GM12874 (cell line): ENCODE results near the gene TPSB2.

Source experiments
- TF ChIP-seq, protein P1 (sequence below): IDR thresholded peaks from 2 replicates; pipeline ENCODE4 v1.5.1; 2011; ENCODE audit warnings: low read depth, mild to moderate bottlenecking, control low read depth, low read length, moderate library complexity; ENCODE audit not compliant: insufficient read depth

TPSB2 gene

DNA sequence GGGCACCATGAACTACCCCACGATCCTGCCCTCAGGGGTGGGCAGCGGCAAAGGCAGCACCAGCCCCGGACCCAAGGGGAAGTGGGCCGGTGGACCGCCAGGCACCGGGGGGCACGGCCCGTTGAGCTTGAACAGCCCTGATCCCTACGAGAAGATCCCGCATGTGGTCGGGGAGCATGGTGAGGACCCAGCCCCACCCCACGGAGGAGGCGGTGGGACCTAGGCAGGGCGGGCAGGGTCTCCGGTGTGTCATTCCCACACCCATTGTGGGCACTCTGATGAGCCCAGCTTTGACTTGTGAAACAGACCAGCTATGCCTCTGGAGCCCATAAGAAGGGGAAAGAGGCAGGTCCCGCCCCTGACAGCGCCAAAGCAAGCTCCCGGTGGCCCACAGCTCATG, 27.7 kb downstream of the TPSB2 start:
- TF ChIP-seq, protein P1, sequence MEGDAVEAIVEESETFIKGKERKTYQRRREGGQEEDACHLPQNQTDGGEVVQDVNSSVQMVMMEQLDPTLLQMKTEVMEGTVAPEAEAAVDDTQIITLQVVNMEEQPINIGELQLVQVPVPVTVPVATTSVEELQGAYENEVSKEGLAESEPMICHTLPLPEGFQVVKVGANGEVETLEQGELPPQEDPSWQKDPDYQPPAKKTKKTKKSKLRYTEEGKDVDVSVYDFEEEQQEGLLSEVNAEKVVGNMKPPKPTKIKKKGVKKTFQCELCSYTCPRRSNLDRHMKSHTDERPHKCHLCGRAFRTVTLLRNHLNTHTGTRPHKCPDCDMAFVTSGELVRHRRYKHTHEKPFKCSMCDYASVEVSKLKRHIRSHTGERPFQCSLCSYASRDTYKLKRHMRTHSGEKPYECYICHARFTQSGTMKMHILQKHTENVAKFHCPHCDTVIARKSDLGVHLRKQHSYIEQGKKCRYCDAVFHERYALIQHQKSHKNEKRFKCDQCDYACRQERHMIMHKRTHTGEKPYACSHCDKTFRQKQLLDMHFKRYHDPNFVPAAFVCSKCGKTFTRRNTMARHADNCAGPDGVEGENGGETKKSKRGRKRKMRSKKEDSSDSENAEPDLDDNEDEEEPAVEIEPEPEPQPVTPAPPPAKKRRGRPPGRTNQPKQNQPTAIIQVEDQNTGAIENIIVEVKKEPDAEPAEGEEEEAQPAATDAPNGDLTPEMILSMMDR = no peak

DNA sequence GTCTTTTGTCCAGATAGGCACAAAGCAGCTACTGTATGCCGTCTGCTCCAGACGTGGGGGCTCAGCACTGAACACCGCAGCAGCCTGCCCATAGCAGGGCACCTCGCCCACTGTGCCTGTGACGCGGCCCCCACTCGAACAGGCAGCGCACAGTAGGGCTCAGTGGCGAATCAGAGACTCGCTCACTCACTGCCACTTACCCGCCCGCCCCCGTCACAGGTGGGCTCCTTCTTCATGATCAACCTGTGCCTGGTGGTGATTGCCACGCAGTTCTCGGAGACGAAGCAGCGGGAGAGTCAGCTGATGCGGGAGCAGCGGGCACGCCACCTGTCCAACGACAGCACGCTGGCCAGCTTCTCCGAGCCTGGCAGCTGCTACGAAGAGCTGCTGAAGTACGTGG, 28.5 kb downstream of the TPSB2 start:
- TF ChIP-seq, protein P1 = no peak

DNA sequence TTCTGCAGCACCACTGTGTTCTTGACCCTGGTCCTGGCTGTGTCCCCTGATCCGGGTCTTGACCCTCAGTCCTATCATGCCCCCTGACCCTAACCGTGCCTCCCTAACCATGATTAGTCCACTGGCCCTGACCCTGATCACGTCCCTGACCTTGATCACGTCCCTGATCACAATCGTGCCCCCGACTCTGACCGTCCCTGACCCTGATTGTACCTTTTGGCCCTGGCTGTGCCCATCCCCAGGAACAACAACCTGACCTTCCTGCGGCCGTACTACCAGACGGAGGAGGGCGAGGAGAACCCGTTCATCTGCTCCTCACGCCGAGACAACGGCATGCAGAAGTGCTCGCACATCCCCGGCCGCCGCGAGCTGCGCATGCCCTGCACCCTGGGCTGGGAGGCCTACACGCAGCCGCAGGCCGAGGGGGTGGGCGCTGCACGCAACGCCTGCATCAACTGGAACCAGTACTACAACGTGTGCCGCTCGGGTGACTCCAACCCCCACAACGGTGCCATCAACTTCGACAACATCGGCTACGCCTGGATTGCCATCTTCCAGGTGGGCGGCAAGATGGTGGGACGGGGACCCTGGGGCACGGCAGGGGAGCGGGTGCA, 29.9 kb downstream of the TPSB2 start:
- TF ChIP-seq, protein P1 = no peak

DNA sequence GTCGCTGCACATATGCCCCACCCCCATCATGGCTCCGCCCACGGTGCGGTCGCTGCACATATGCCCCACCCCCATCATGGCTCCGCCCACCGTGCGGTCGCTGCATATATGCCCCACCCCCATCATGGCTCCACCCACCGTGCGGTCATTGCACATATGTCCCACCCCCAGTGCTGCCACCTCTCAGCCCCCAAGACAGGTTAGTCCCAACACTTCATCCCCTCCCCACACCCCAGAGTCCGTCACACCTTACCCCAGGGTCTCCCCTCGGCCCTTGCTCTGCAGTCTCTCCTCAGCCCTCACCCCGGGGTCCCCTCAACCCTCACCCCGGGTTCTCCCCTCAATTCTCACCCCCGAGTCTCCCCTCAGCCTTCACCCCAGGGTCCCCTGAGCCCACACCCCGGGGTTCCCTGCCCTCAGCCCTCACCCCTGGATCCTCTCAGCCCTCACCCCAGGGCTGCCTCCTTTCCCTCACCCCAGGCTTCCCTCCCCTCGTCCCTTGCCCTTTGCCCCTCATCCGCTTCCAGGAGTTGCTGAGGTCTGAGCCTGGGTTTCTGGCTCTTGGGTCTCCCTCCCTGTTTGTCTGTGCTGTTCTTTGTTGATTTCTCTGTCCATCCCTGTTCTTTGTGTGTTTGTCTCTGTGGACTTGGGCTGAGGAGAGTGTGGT, 30.5 kb downstream of the TPSB2 start:
- TF ChIP-seq, protein P1 = no peak

DNA sequence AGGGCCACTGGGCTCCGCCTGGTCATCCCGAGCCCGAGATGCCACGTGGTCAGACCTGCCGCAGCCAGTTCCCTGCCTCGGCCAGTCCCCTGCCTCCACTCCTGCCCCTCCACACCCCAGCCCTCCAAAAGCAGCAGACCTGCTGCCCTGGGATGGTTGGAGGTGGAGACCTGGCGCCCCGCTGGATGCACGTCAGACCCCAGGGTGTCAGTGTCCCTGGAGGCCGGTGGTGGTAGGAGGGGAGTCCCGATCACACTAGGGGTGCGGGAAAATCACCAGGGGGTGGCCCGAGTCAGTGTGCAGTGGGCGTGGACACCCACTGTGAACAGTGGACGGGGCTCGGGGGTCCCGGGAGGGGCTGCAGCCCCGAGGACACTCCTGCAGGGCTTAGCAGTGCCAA, 31.8 kb downstream of the TPSB2 start:
- TF ChIP-seq, protein P1 = no peak

DNA sequence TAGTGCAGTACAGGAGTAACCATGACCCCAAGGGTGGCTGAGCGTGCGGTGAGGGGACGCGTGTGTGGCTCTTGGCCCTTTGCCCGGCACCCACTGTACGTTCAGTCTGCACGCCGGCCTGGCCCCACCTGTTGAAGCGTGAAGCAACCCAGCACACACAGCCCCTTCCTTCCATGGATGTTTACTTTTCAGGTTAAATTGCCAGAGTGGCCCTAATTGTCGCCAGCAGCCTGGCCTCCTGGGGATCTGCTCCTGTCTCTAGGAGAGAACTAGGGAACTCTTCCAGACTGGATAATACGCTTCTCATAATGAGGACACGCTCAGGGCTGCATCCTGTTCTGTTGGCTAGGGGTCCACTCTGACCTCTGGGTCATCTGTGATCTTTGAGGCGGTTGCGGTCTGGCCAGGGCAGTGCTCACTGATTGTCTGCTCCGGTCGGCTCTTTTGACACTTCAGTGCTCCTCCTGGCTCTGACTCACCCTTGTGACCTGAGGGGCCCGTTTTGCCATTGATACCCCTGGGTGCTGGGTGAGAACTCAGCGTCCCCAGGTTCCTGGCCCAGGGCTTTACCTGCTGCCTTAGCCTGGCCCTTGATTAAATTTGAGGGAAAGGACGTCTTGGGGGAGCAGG, 32.6 kb downstream of the TPSB2 start:
- TF ChIP-seq, protein P1 = no peak

DNA sequence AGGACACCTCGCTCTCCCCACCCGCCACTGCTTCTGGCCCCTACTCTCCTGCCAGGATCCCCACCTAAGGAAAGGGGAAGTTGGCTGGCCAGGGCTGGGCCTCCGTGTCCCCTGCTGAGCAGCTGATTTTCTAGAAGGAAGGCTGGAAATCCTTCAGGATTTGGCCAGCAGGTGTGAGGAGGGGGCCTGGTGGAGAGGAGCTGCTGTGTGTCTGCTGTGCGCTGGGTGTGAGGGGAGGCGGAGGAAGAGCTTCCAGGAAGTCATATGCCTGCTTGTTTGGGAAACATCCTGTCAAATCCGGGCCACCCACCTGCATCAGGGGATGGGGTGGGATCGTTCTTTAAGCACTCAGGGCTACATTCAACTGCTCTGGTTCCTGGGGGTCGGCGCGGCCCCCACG, 33.5 kb downstream of the TPSB2 start:
- TF ChIP-seq, protein P1 = no peak
